Endodermal cell (in vitro differentiated cells): ENCODE data around the gene UBE2QL1. TPM values are rescaled to one million over a fixed set of nuclear protein-coding genes. Genes with fewer than 3 reads are reported as not detected.

ENCODE experiments used
- DNase-seq: peaks from one replicate; pipeline ENCODE4 v3.0.0-alpha.2; 2017
- H3K27ac ChIP-seq: 2 replicates; pipeline ENCODE4 v1.5.1; 2013; ENCODE audit warnings: mild to moderate bottlenecking, low read depth, low read length, moderate library complexity
- H3K27me3 ChIP-seq: 2 replicates; pipeline ENCODE4 v1.6.1; 2013; ENCODE audit warnings: mild to moderate bottlenecking, low read length, moderate library complexity; ENCODE audit not compliant: insufficient read depth, control insufficient read depth, poor library complexity, severe bottlenecking
- H3K36me3 ChIP-seq: 2 replicates; pipeline ENCODE4 v1.7.0; 2013; ENCODE audit warnings: mild to moderate bottlenecking, low read length, moderate library complexity; ENCODE audit not compliant: control insufficient read depth, insufficient read depth
- H3K4me1 ChIP-seq: one replicate; pipeline ENCODE4 v1.7.0; 2013; ENCODE audit warnings: low read length; ENCODE audit not compliant: control insufficient read depth, insufficient read depth
- H3K4me3 ChIP-seq: 2 replicates; pipeline ENCODE4 v1.5.1; 2013; ENCODE audit warnings: mild to moderate bottlenecking, low read length, moderate library complexity
- H3K9ac ChIP-seq: 2 replicates; pipeline ENCODE4 v1.6.1; 2013; ENCODE audit warnings: mild to moderate bottlenecking, low read length, moderate library complexity; ENCODE audit not compliant: poor library complexity, severe bottlenecking; ENCODE audit errors: extremely low read depth
- H3K9me3 ChIP-seq: 2 replicates; pipeline ENCODE4 v1.6.1; 2013; ENCODE audit warnings: mild to moderate bottlenecking, low read length, moderate library complexity; ENCODE audit not compliant: control insufficient read depth
- H3K27ac Mint-ChIP-seq: 2 replicates; pipeline ENCODE4 v1.8.0; 2020; ENCODE audit warnings: mixed read lengths
- H3K27me3 Mint-ChIP-seq: 2 replicates; pipeline ENCODE4 v1.8.0; 2021; ENCODE audit warnings: mild to moderate bottlenecking, mixed read lengths; ENCODE audit not compliant: insufficient read depth
- H3K36me3 Mint-ChIP-seq: 2 replicates; pipeline ENCODE4 v1.8.0; 2020; ENCODE audit warnings: low read depth, mixed read lengths
- H3K4me1 Mint-ChIP-seq: 2 replicates; pipeline ENCODE4 v1.8.0; 2020; ENCODE audit warnings: mixed read lengths
- H3K4me3 Mint-ChIP-seq: 2 replicates; pipeline ENCODE4 v1.8.0; 2020; ENCODE audit warnings: mild to moderate bottlenecking, moderate library complexity, mixed read lengths
- H3K9me3 Mint-ChIP-seq: 2 replicates; pipeline ENCODE4 v1.8.0; 2020; ENCODE audit warnings: mild to moderate bottlenecking, mixed read lengths
- CTCF ChIP-seq: fragments of 200-600 bp; sonication (generic); conservative IDR thresholded peaks from 2 replicates; pipeline ENCODE4 v1.5.0; 2021; ENCODE audit warnings: antibody characterized with exemption, mild to moderate bottlenecking
- WGBS, 2 experiments: methylation state at CpG; one replicate each; pipeline versions ENCODE4 v1.1.5 to v1.1.7; 2013; ENCODE audit warnings: missing lambda C conversion rate in 2 of 2, mixed read lengths in 1 of 2; ENCODE audit not compliant: insufficient coverage in 1 of 2, insufficient read length in 1 of 2; 5-methylcytosine and 5-hydroxymethylcytosine counted together
- total RNA-seq, 2 donors: library from RNA; stranded (reverse); fragmentation: NEBNext Ultra II Directional in 1 of 2; extraction: Animal tissue kit (Norgen Biotek cat#: 25700) in 1 of 2; gene quantifications; 2 replicates in 1 of 2; 3 replicates in 1 of 2; pipeline ENCODE4 v1.2.1, GENCODE V29; 2021

Gene UBE2QL1
- total RNA-seq, 2 donors from 2014 or later, result 0.11 TPM; not detected in 1

- H3K27me3 Mint-ChIP-seq, result peaks cover 47% of the 10 kb centered on the region
- no peaks in the 10 kb centered on the region for H3K36me3 Mint-ChIP-seq
- no peak overlapping the region for H3K9ac ChIP-seq
- peaks cover 38% of the 10 kb centered on the region for H3K27me3 ChIP-seq
- no peak for TF ChIP-seq CTCF
- no peak overlapping the region for H3K4me3 ChIP-seq
- no peak overlapping the region for H3K4me3 Mint-ChIP-seq
- H3K27ac ChIP-seq, result no peak overlapping the region
- WGBS, 2 experiments, result 87 to 97% methylated on average over 3 to 6 of the region's 6 CpGs
- no peaks in the 10 kb centered on the region for H3K4me1 Mint-ChIP-seq
- H3K27ac Mint-ChIP-seq, result no peak overlapping the region
- H3K36me3 ChIP-seq, result no peaks in the 10 kb centered on the region
- H3K4me1 ChIP-seq, result no peaks in the 10 kb centered on the region
- H3K9me3 Mint-ChIP-seq, result peaks cover 9% of the 10 kb centered on the region
- DNase-seq, result peak; percentile 14
- H3K9me3 ChIP-seq, result no peaks in the 10 kb centered on the region
Observed at GRCh38 chr5:6431214-6432195, 17.2 kb upstream of the UBE2QL1 start.

GRCh38 chr5:6432206-6432605, 16.5 kb upstream of the UBE2QL1 start:
- H3K9me3 Mint-ChIP-seq, result peaks cover 9% of the 10 kb centered on the region
- H3K27ac ChIP-seq, result no peak overlapping the region
- 84 to 91% methylated on average over 7 to 9 of the region's 9 CpGs for WGBS, 2 experiments
- no peak overlapping the region for H3K27ac Mint-ChIP-seq
- H3K27me3 Mint-ChIP-seq, result peaks cover 51% of the 10 kb centered on the region
- peak; percentile 28 for DNase-seq
- H3K36me3 Mint-ChIP-seq, result no peaks in the 10 kb centered on the region
- no peaks in the 10 kb centered on the region for H3K4me1 ChIP-seq
- H3K9me3 ChIP-seq, result no peaks in the 10 kb centered on the region
- H3K36me3 ChIP-seq, result no peaks in the 10 kb centered on the region
- H3K4me3 Mint-ChIP-seq, result no peak overlapping the region
- no peaks in the 10 kb centered on the region for H3K4me1 Mint-ChIP-seq
- H3K9ac ChIP-seq, result no peak overlapping the region
- H3K27me3 ChIP-seq, result peaks cover 45% of the 10 kb centered on the region
- TF ChIP-seq CTCF, result no peak
- no peak overlapping the region for H3K4me3 ChIP-seq

GRCh38 chr5:6434731-6435130, 13.9 kb upstream of the UBE2QL1 start:
- no peak overlapping the region for H3K9ac ChIP-seq
- peaks cover 64% of the 10 kb centered on the region for H3K27me3 ChIP-seq
- Mint-ChIP-seq H3K27me3 (peaks cover 53% of the 10 kb centered on the region), H3K27ac (no peak overlapping the region), H3K9me3 (peaks cover 2% of the 10 kb centered on the region), H3K4me1 (no peaks in the 10 kb centered on the region), H3K36me3 (no peaks in the 10 kb centered on the region), H3K4me3 (no peak overlapping the region)
- DNase-seq, result peak; percentile 41
- no peaks in the 10 kb centered on the region for H3K9me3 ChIP-seq
- no peaks in the 10 kb centered on the region for H3K4me1 ChIP-seq
- TF ChIP-seq CTCF, result no peak
- H3K4me3 ChIP-seq, result no peak overlapping the region
- no peak overlapping the region for H3K27ac ChIP-seq
- 82 to 85% methylated on average over 14 of the region's 14 CpGs for WGBS, 2 experiments
- no peaks in the 10 kb centered on the region for H3K36me3 ChIP-seq
